OCI-LY3 (cell line): ENCODE results near the gene PYGB.

Experiments used
- H2AFZ ChIP-seq: fragments of 200-600, 300-600 bp; shearing (Covaris generic); 2 replicates; pipeline ENCODE4 v1.6.0; 2014; ENCODE audit warnings: antibody characterized with exemption, low read depth, low read length
- H3K27ac ChIP-seq: fragments of 200-600, 300-600 bp; sonication (generic); 2 replicates; pipeline ENCODE4 v1.5.1; 2014; ENCODE audit warnings: mild to moderate bottlenecking, low read length, moderate library complexity, mixed read lengths
- H3K27me3 ChIP-seq: fragments of 200-600, 300-600 bp; sonication (generic); 2 replicates; pipeline ENCODE4 v1.6.1; 2014; ENCODE audit warnings: low read depth, low read length, mixed read lengths
- H3K36me3 ChIP-seq: fragments of 200-600, 300-600 bp; sonication (generic); replicated peaks from 2 replicates; pipeline ENCODE3; 2014; ENCODE audit warnings: low read depth, low read length, mixed read lengths
- H3K4me1 ChIP-seq: fragments of 300-600, 200-600 bp; sonication (generic); 2 replicates; pipeline ENCODE4 v1.6.1; 2014; ENCODE audit warnings: low read length, mixed read lengths
- H3K4me2 ChIP-seq: fragments of 200-600, 300-600 bp; sonication (generic); 2 replicates; pipeline ENCODE4 v1.6.1; 2014; ENCODE audit warnings: low read length, mixed read lengths
- H3K4me3 ChIP-seq: fragments of 300-600, 200-600 bp; sonication (generic); 2 replicates; pipeline ENCODE4 v1.5.1; 2014; ENCODE audit warnings: antibody characterized with exemption, mild to moderate bottlenecking, low read length, moderate library complexity
- H3K79me2 ChIP-seq: fragments of 300-600, 200-600 bp; shearing (Covaris generic); 2 replicates; pipeline ENCODE4 v1.6.1; 2014; ENCODE audit warnings: mild to moderate bottlenecking, low read length, mixed read lengths
- H3K9ac ChIP-seq: fragments of 300-600, 200-600 bp; shearing (Covaris generic); 2 replicates; pipeline ENCODE4 v1.6.0; 2014; ENCODE audit warnings: mild to moderate bottlenecking, low read length, moderate library complexity
- H3K9me3 ChIP-seq: fragments of 200-600, 300-600 bp; shearing (Covaris generic); 2 replicates; pipeline ENCODE4 v1.6.1; 2014; ENCODE audit warnings: low read length, mixed read lengths; ENCODE audit not compliant: insufficient read depth
- H4K20me1 ChIP-seq: fragments of 200-600, 300-600 bp; sonication (generic); 2 replicates; pipeline ENCODE4 v1.6.1; 2016; ENCODE audit warnings: low read length, mixed read lengths; ENCODE audit not compliant: insufficient read depth
- EZH2phosphoT487 ChIP-seq: fragments of 200-600 bp; shearing (Covaris generic); IDR thresholded peaks from 2 replicates; pipeline ENCODE4 v1.6.1; 2018; ENCODE audit warnings: antibody characterized with exemption, mixed run types, low read depth
- TF ChIP-seq, protein P1 (sequence below): fragments of 200-600, 300-600 bp; sonication (generic); IDR thresholded peaks from 2 replicates; pipeline ENCODE4 v1.5.1; 2014; ENCODE audit warnings: antibody characterized with exemption, low read length, low read depth

The PYGB gene

DNA sequence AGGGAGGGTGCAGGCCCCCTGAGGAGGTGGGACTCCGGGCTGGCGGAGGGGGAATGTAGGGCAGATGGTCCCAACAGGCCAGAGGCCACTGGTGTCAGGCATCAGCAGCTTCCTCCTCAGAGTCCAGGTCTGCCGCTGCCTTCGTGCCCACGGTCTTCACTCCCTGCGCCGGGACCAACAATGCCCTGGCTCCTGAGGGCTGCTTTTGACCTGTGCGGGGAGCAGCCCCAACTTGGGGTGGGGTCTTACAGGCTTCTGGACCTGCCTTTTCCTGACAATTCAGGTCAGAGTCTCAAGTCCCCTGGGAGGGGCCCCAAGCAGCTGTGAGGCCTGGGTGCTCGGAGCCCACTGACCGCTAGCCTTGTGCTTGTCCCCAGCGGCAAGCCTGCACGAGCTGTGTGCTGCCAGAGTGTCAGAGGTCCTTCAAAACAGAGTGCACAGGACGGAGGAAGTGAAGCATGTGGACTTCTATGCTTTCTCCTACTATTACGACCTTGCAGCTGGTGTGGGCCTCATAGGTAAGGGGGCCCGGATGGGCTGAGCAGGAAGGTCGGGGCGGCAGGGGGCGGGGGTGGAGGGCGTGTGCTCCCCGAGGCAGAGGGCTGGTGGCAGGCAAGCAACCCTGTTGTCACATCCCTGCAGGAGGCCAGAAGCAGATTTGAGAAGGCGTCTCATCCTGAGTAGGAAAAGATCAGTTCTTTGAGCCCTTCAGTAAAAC lies 25.3 kb upstream of the PYGB start:
- no peak overlapping the region for H3K4me3 ChIP-seq
- peaks cover 6% of the 10 kb centered on the region for H3K36me3 ChIP-seq
- no peaks in the 10 kb centered on the region for H4K20me1 ChIP-seq
- H3K79me2 ChIP-seq = no peaks in the 10 kb centered on the region
- no peaks in the 10 kb centered on the region for H3K27me3 ChIP-seq
- no peak overlapping the region for H3K9ac ChIP-seq
- no peaks in the 10 kb centered on the region for H3K9me3 ChIP-seq
- no peaks in the 10 kb centered on the region for H3K4me1 ChIP-seq
- no peak overlapping the region for H2AFZ ChIP-seq
- H3K4me2 ChIP-seq = no peak overlapping the region
- no peak for TF ChIP-seq EZH2phosphoT487
- TF ChIP-seq, protein P1, sequence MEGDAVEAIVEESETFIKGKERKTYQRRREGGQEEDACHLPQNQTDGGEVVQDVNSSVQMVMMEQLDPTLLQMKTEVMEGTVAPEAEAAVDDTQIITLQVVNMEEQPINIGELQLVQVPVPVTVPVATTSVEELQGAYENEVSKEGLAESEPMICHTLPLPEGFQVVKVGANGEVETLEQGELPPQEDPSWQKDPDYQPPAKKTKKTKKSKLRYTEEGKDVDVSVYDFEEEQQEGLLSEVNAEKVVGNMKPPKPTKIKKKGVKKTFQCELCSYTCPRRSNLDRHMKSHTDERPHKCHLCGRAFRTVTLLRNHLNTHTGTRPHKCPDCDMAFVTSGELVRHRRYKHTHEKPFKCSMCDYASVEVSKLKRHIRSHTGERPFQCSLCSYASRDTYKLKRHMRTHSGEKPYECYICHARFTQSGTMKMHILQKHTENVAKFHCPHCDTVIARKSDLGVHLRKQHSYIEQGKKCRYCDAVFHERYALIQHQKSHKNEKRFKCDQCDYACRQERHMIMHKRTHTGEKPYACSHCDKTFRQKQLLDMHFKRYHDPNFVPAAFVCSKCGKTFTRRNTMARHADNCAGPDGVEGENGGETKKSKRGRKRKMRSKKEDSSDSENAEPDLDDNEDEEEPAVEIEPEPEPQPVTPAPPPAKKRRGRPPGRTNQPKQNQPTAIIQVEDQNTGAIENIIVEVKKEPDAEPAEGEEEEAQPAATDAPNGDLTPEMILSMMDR = no peak
- H3K27ac ChIP-seq = no peak overlapping the region

GRCh38 chr20:25223179-25223661 lies 24.7 kb upstream of the PYGB start:
- H3K4me2 ChIP-seq = no peak overlapping the region
- no peak overlapping the region for H3K27ac ChIP-seq
- H3K79me2 ChIP-seq = no peaks in the 10 kb centered on the region

GRCh38 chr20:25223765-25224720 lies 23.8 kb upstream of the PYGB start:
- no peaks in the 10 kb centered on the region for H4K20me1 ChIP-seq
- TF ChIP-seq EZH2phosphoT487 = no peak
- TF ChIP-seq, protein P1 = no peak
- H3K79me2 ChIP-seq = no peaks in the 10 kb centered on the region
- H3K36me3 ChIP-seq = peaks cover 6% of the 10 kb centered on the region
- no peak overlapping the region for H3K4me3 ChIP-seq
- H3K9ac ChIP-seq = no peak overlapping the region
- H3K27me3 ChIP-seq = no peaks in the 10 kb centered on the region
- no peak overlapping the region for H3K4me2 ChIP-seq
- H2AFZ ChIP-seq = no peak overlapping the region
- H3K27ac ChIP-seq = no peak overlapping the region
- no peaks in the 10 kb centered on the region for H3K9me3 ChIP-seq
- no peaks in the 10 kb centered on the region for H3K4me1 ChIP-seq

More at GRCh38 chr20:25223179-25223661, 24.7 kb upstream of the PYGB start:
- TF ChIP-seq EZH2phosphoT487 = no peak
- TF ChIP-seq, protein P1 = no peak
- Histone ChIP-seq H3K4me1 (no peaks in the 10 kb centered on the region), H3K36me3 (peaks cover 6% of the 10 kb centered on the region), H4K20me1 (no peaks in the 10 kb centered on the region), H2AFZ (no peak overlapping the region), H3K27me3 (no peaks in the 10 kb centered on the region), H3K9me3 (no peaks in the 10 kb centered on the region), H3K4me3 (no peak overlapping the region), H3K9ac (no peak overlapping the region)

DNA sequence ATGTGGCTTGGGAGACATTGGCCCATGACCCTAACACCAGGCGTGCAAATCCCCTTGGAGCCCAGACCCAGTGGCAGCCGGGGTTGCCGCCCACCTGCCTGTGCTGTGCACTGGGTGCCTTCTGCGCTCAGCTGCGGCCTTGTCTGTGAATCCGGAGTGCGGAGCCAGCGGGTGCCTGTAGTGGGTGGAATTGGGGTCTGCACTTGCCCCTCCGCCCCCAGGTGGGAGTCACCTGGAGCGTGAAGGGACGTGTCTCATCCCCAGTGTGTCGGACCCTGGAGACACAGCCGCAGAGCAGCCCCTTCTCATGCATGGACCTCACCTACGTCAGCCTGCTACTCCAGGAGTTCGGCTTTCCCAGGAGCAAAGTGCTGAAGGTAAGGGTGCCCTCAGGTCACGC lies 22.9 kb upstream of the PYGB start:
- Histone ChIP-seq H3K27ac (no peak overlapping the region), H3K9me3 (no peaks in the 10 kb centered on the region), H4K20me1 (0 out of 2 replicates have a peak, but pooled peaks cover 5% of the 10 kb centered on the region), H3K79me2 (no peaks in the 10 kb centered on the region), H2AFZ (no peak overlapping the region), H3K9ac (no peak overlapping the region), H3K27me3 (no peaks in the 10 kb centered on the region), H3K4me2 (no peak overlapping the region), H3K4me1 (peaks cover 3% of the 10 kb centered on the region), H3K36me3 (peaks cover 2% of the 10 kb centered on the region), H3K4me3 (no peak overlapping the region)
- TF ChIP-seq, protein P1 = no peak
